Fibroblast of lung (primary cell): ENCODE results near the gene ARPP21.

Source experiments
- EZH2 ChIP-seq: IDR thresholded peaks from 2 replicates; pipeline ENCODE4 v1.5.1; 2012; ENCODE audit warnings: low read length, control low read depth, mild to moderate bottlenecking; ENCODE audit errors: missing control alignments
- TF ChIP-seq, protein P1 (sequence below), 2 donors: IDR thresholded peaks in 1 of 2; conservative IDR thresholded peaks in 1 of 2; 1 replicate in 1 of 2; 2 replicates in 1 of 2; pipeline ENCODE4 v1.5.1; 2011 to 2012; ENCODE audit warnings: low read length in 2 of 2, control low read depth in 1 of 2, inconsistent platforms in 1 of 2, low read depth in 1 of 2, mild to moderate bottlenecking in 1 of 2

DNA sequence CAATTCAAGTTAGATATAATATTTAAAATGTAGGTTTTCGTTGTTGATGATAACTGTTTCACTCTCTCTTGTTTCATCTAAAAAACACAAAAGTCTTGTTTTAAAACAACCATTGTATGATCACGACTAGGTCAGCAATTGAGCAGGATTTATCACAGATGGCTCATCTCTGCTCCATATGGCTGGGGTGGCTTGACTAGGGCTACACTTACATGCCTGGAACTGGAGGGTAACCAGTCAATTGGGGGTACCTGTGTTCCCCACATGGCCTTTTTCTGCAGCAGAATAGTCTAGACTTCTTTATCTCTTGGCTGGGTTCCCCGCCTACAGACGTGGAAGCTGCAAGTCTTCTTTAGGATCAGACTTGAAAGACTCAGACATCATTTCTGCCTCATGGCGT is 103.9 kb downstream of the ARPP21 start:
- TF ChIP-seq, protein P1, sequence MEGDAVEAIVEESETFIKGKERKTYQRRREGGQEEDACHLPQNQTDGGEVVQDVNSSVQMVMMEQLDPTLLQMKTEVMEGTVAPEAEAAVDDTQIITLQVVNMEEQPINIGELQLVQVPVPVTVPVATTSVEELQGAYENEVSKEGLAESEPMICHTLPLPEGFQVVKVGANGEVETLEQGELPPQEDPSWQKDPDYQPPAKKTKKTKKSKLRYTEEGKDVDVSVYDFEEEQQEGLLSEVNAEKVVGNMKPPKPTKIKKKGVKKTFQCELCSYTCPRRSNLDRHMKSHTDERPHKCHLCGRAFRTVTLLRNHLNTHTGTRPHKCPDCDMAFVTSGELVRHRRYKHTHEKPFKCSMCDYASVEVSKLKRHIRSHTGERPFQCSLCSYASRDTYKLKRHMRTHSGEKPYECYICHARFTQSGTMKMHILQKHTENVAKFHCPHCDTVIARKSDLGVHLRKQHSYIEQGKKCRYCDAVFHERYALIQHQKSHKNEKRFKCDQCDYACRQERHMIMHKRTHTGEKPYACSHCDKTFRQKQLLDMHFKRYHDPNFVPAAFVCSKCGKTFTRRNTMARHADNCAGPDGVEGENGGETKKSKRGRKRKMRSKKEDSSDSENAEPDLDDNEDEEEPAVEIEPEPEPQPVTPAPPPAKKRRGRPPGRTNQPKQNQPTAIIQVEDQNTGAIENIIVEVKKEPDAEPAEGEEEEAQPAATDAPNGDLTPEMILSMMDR (conservative IDR thresholded peaks at IDR 0.05 in 1 of 2, IDR thresholded peaks at IDR 0.05 in 1 of 2; ENCODE audit: low read depth in 1 of 2, low read length in 2 of 2) = no peak
- TF ChIP-seq EZH2 = no peak
